Measurements from ENCODE around the gene GPC3. TPM values are rescaled to one million over a fixed set of nuclear protein-coding genes. Genes with fewer than 3 reads are reported as not detected.
A peak's percentile ranks its signal among the peaks of the same experiment; 100 is the strongest.

The GPC3 gene
- total RNA-seq, 5 donors from 2014 or later (not counting 1 experiment from before 2014, with no cell fraction given): 0.72 to 1.5 (median 1.1) TPM

DNA sequence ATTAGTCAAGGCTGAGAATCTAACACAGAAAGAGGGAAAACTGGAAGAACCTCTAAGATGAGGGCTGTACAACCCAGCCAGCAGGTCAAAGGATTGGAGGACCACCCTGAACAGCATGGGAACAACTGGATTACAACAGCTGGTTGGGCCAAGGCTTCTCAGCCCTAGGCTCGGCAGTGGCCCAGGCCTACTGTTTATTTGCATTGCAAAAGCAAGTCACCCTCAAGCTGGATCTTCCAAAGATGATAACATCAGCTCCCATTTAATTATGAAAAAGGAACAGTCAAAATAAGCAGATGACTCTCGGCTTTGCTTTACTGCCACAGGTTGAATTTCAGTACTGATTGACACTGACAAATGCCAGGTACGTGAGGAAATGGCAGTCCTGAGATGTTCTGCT is 61.8 kb downstream of the GPC3 start:
- Mint-ChIP-seq H3K27ac (peak overlapping the region; percentile 92 to 96), H3K4me3 (peak overlapping the region in 1 of 3 donors; percentile 73), H3K4me1 (peaks cover 21 to 33% (median 28%) of the 10 kb centered on the region in 3 donors), H3K9me3 (no peaks in the 10 kb centered on the region), H3K36me3 (no peaks in the 10 kb centered on the region), H3K27me3 (peaks cover 0 to 3% of the 10 kb centered on the region in 2 donors)
- H3K27ac ChIP-seq (ENCODE audit: low read length): no peak overlapping the region
- WGBS (ENCODE audit: insufficient coverage): no CpG with 5 or more reads among the region's 3 CpGs
- DNase-seq (peak in 1 of 35 experiments; percentile 1), ATAC-seq (replicated peaks in 1 of 4) (peak in 1 of 4 experiments; percentile 10)
- CTCF ChIA-PET: interaction anchor here in 1 of 2 donors (1.0 kb wide), 1 partner anchor 264 kb away, joined by 3 read pairs; no protein-coding TSS in a partner anchor
- POLR2A ChIA-PET: interaction anchor here in 1 of 2 donors (0.7 to 0.9 kb wide), 2 partner anchors 238 to 472 kb away, joined by 3 read pairs; no protein-coding TSS in a partner anchor
- H3K4me3 ChIP-seq (ENCODE audit: control insufficient read depth in 1 of 2, extremely low read depth in 1 of 2, low read length in 1 of 2): no peak overlapping the region
- H3K4me1 ChIP-seq (ENCODE audit: control insufficient read depth in 1 of 2, extremely low read depth in 1 of 2, insufficient read depth in 2 of 2, low read length in 2 of 2): peaks cover 16 to 17% of the 10 kb centered on the region in 2 experiments
- H3K9me3 ChIP-seq: no peaks in the 10 kb centered on the region
- H3K36me3 ChIP-seq (ENCODE audit: control insufficient read depth in 2 of 2, extremely low read depth in 1 of 2, insufficient read depth in 1 of 2, low read length in 1 of 2): no peaks in the 10 kb centered on the region
- no peaks in the 10 kb centered on the region for H3K27me3 ChIP-seq (replicated peaks in 1 of 2; ENCODE audit: control insufficient read depth in 2 of 2, extremely low read depth in 1 of 2, insufficient read depth in 2 of 2, low read length in 1 of 2)

DNA sequence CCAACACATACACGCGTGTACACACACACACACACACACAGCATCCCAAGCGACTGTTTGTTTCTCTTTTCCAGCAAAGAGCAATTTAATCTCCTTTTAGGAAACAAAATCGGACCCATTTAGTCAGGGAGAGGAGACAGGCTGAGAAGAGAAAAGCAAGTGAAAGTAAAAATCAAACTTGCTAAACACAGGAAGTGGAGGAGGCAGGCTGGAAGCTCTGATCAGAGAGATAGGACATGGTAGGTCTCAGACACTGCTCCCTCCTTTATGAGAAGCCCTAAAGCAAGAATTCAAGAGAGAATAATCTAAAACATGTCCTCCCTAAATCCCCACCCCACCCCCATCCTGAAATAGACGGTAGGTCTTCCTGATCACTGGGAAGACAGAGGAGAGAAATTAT is 62.3 kb downstream of the GPC3 start:
- ATAC-seq (replicated peaks in 1 of 4) (peak; percentile 75 to 89 (median 81)), DNase-seq (peak in 15 of 35 experiments; percentile 0 to 43 (median 5))
- Histone ChIP-seq H3K4me3 (ENCODE audit: control insufficient read depth in 1 of 2, extremely low read depth in 1 of 2, low read length in 1 of 2) (peak overlapping the region; percentile 26 to 47), H3K4me1 (ENCODE audit: control insufficient read depth in 1 of 2, extremely low read depth in 1 of 2, insufficient read depth in 2 of 2, low read length in 2 of 2) (peaks cover 16 to 17% of the 10 kb centered on the region in 2 experiments), H3K27me3 (replicated peaks in 1 of 2; ENCODE audit: control insufficient read depth in 2 of 2, extremely low read depth in 1 of 2, insufficient read depth in 2 of 2, low read length in 1 of 2) (no peaks in the 10 kb centered on the region), H3K36me3 (ENCODE audit: control insufficient read depth in 2 of 2, extremely low read depth in 1 of 2, insufficient read depth in 1 of 2, low read length in 1 of 2) (no peaks in the 10 kb centered on the region), H3K27ac (ENCODE audit: low read length) (peak overlapping the region; percentile 66), H3K9me3 (no peaks in the 10 kb centered on the region)
- Mint-ChIP-seq H3K4me3 (peak overlapping the region; percentile 71 to 73 (median 73)), H3K4me1 (peaks cover 21 to 33% (median 28%) of the 10 kb centered on the region in 3 donors), H3K27me3 (peaks cover 0 to 3% of the 10 kb centered on the region in 2 donors), H3K9me3 (no peaks in the 10 kb centered on the region), H3K36me3 (no peaks in the 10 kb centered on the region), H3K27ac (peak overlapping the region; percentile 92 to 96)
- no CpG with 5 or more reads among the region's 5 CpGs for WGBS (ENCODE audit: insufficient coverage)
- POLR2A ChIA-PET: interaction anchor here in 1 of 2 donors (0.7 to 0.9 kb wide), 2 partner anchors 238 to 473 kb away, joined by 3 read pairs; no protein-coding TSS in a partner anchor
- CTCF ChIA-PET: interaction anchor here (0.6 to 1.0 kb wide), 3 partner anchors 24 to 264 kb away, joined by 3 to 4 read pairs (median 3); no protein-coding TSS in a partner anchor

DNA sequence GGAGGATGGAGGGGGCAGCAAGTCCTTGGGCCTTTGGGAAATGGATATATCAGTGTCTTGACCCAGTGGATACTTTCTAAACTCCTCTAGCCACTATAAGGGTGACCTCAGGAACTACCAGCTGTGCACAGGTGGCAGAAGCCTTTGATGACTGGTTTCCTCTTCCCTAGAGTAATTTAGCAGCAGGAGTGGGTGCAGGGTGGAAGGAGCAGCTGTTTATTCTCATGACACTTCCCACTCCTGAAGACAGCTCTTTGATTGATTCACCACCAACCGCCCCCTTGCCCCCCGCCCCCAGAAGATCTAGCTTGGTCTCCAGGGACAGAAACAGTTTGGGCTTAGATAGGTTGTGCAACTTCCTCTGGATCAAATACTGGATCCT is 63.0 kb downstream of the GPC3 start:
- Mint-ChIP-seq H3K27ac (peak overlapping the region; percentile 92 to 96), H3K27me3 (peaks cover 0 to 3% of the 10 kb centered on the region in 2 donors), H3K9me3 (no peaks in the 10 kb centered on the region)

DNA sequence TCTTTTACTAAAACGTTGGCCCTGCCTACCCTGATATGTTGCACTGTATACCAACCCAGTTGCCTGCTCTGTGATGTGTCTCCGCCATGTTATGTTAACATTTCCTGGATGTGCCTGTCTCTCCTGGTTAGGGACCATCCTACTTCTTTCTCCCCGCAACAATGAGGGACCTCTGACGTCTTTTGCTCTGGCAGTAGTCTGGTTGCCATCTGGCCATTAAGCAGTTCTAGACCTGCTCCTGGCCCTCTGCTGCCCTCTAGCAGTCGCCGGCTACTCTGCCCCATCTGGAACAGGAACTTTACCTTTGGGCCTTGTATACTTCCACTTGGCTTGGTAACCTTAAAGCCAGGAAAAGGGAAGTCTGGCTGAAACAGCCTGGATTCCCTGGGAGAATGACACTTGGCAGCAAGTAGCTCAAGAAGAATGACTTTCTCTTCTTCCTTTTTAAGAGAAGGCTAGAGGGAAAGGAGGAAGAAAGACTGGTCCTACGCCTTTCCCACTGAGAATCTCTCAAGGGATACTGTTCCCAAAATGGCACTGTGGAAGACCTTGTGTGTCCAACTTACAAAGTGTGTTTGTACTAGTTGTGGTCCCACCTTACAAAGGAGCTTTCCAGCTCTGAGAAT is 63.5 kb downstream of the GPC3 start:
- Mint-ChIP-seq H3K27ac (peak overlapping the region; percentile 92 to 96), H3K36me3 (no peaks in the 10 kb centered on the region), H3K4me1 (peaks cover 21 to 33% (median 28%) of the 10 kb centered on the region in 3 donors), H3K4me3 (peak overlapping the region in 1 of 3 donors; percentile 73), H3K9me3 (peaks cover 0 to 3% (median 0%) of the 10 kb centered on the region in 3 donors), H3K27me3 (peaks cover 0 to 7% of the 10 kb centered on the region in 2 donors)
- Histone ChIP-seq H3K36me3 (ENCODE audit: control insufficient read depth in 2 of 2, extremely low read depth in 1 of 2, insufficient read depth in 1 of 2, low read length in 1 of 2) (no peaks in the 10 kb centered on the region), H3K27me3 (replicated peaks in 1 of 2; ENCODE audit: control insufficient read depth in 2 of 2, extremely low read depth in 1 of 2, insufficient read depth in 2 of 2, low read length in 1 of 2) (no peaks in the 10 kb centered on the region), H3K27ac (ENCODE audit: low read length) (no peak overlapping the region), H3K9me3 (no peaks in the 10 kb centered on the region), H3K4me1 (ENCODE audit: control insufficient read depth in 1 of 2, extremely low read depth in 1 of 2, insufficient read depth in 2 of 2, low read length in 2 of 2) (peaks cover 16 to 17% of the 10 kb centered on the region in 2 experiments), H3K4me3 (ENCODE audit: control insufficient read depth in 1 of 2, extremely low read depth in 1 of 2, low read length in 1 of 2) (peak overlapping the region in 1 of 2 donors; percentile 6)
- ATAC-seq (replicated peaks in 1 of 4): peak in 1 of 4 experiments; percentile 50
- WGBS (ENCODE audit: insufficient coverage): 97% methylated on average over 5 of the region's 7 CpGs
- POLR2A ChIA-PET: no interaction called here
- CTCF ChIA-PET: interaction anchor here (0.6 to 1.9 kb wide), 5 partner anchors 10 to 1890 kb away, joined by 3 to 6 read pairs (median 4); no protein-coding TSS in a partner anchor
- peak in 19 of 35 experiments; percentile 0 to 35 (median 10) for DNase-seq

More for the DNA sequence above, 63.0 kb downstream of the GPC3 start:
- Histone ChIP-seq H3K36me3 (ENCODE audit: control insufficient read depth in 2 of 2, extremely low read depth in 1 of 2, insufficient read depth in 1 of 2, low read length in 1 of 2) (no peaks in the 10 kb centered on the region), H3K4me3 (ENCODE audit: control insufficient read depth in 1 of 2, extremely low read depth in 1 of 2, low read length in 1 of 2) (peak overlapping the region in 1 of 2 donors; percentile 6), H3K9me3 (no peaks in the 10 kb centered on the region), H3K4me1 (ENCODE audit: control insufficient read depth in 1 of 2, extremely low read depth in 1 of 2, insufficient read depth in 2 of 2, low read length in 2 of 2) (peaks cover 16 to 17% of the 10 kb centered on the region in 2 experiments), H3K27ac (ENCODE audit: low read length) (no peak overlapping the region), H3K27me3 (replicated peaks in 1 of 2; ENCODE audit: control insufficient read depth in 2 of 2, extremely low read depth in 1 of 2, insufficient read depth in 2 of 2, low read length in 1 of 2) (no peaks in the 10 kb centered on the region)
- WGBS (ENCODE audit: insufficient coverage): no CpG with 5 or more reads among the region's 2 CpGs
- ChIA-PET CTCF (interaction anchor here in 1 of 2 donors (0.6 to 0.8 kb wide), 3 partner anchors 24 to 1890 kb away, joined by 3 to 6 read pairs (median 4); no protein-coding TSS in a partner anchor), POLR2A (no interaction called here)
- Mint-ChIP-seq H3K4me3 (peak overlapping the region; percentile 6 to 73 (median 73)), H3K36me3 (no peaks in the 10 kb centered on the region), H3K4me1 (peaks cover 21 to 33% (median 28%) of the 10 kb centered on the region in 3 donors)
- DNase-seq (peak in 1 of 35 experiments; percentile 1), ATAC-seq (replicated peaks in 1 of 4) (no peak)

DNA sequence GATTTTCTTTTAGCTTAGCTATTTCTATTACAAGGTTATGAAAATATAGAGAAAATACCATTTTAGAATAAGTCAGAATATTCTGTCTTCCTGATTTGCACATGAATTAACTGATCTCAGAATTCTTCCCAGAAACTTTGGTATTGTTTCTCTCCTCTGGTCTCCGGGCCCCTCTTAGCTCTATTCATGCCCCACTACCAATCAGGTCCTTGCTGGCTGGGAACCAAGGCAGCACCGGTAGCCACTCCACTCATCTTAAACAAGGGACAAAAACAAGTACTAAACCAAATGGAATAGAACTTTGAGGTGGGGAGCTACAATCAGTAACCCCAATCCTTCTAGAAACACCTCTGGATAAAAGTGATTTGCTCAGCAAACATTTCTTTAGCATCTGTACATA is 64.3 kb downstream of the GPC3 start:
- ATAC-seq (replicated peaks in 1 of 4) (no peak), DNase-seq (no peak)
- Mint-ChIP-seq H3K4me1 (peaks cover 21 to 33% (median 28%) of the 10 kb centered on the region in 3 donors), H3K4me3 (no peak overlapping the region), H3K9me3 (peaks cover 0 to 5% (median 0%) of the 10 kb centered on the region in 3 donors), H3K27ac (peak overlapping the region in 1 of 2 donors; percentile 25), H3K27me3 (peaks cover 0 to 8% of the 10 kb centered on the region in 2 donors), H3K36me3 (no peaks in the 10 kb centered on the region)
- POLR2A ChIA-PET: no interaction called here
- no CpG with 5 or more reads among the region's 2 CpGs for WGBS (ENCODE audit: insufficient coverage)
- Histone ChIP-seq H3K27ac (ENCODE audit: low read length) (no peak overlapping the region), H3K4me3 (ENCODE audit: control insufficient read depth in 1 of 2, extremely low read depth in 1 of 2, low read length in 1 of 2) (no peak overlapping the region), H3K36me3 (ENCODE audit: control insufficient read depth in 2 of 2, extremely low read depth in 1 of 2, insufficient read depth in 1 of 2, low read length in 1 of 2) (no peaks in the 10 kb centered on the region), H3K27me3 (replicated peaks in 1 of 2; ENCODE audit: control insufficient read depth in 2 of 2, extremely low read depth in 1 of 2, insufficient read depth in 2 of 2, low read length in 1 of 2) (no peaks in the 10 kb centered on the region), H3K9me3 (no peaks in the 10 kb centered on the region), H3K4me1 (ENCODE audit: control insufficient read depth in 1 of 2, extremely low read depth in 1 of 2, insufficient read depth in 2 of 2, low read length in 2 of 2) (peaks cover 16 to 17% of the 10 kb centered on the region in 2 experiments)
- CTCF ChIA-PET: interaction anchor here (0.7 to 1.9 kb wide), 3 partner anchors 11 to 1041 kb away, joined by 3 to 4 read pairs (median 4); no protein-coding TSS in a partner anchor

DNA sequence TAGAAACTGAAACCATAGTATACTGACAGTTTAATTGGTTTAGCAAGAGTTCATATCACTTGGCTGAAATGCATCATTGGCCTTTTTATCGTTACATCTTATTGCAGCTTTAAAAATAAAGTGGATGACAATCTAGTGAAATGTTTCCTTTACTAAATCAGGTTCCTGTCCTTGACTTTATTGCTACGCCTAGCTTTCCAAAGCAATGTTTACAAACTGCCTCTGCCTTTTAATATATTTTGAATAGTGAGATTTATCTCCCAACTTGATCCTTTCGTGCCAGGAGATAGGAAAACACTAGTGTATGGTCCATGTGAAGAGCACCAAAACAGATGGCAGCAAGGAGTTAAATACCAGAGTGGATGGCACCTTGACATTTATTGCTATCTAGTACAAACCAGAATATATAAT is 67.0 kb downstream of the GPC3 start:
- CTCF ChIA-PET: no interaction called here
- H3K9me3 ChIP-seq: no peaks in the 10 kb centered on the region
- H3K27ac Mint-ChIP-seq: no peak overlapping the region
- no peaks in the 10 kb centered on the region for H3K36me3 Mint-ChIP-seq
- no peaks in the 10 kb centered on the region for H3K27me3 ChIP-seq (replicated peaks in 1 of 2; ENCODE audit: control insufficient read depth in 2 of 2, extremely low read depth in 1 of 2, insufficient read depth in 2 of 2, low read length in 1 of 2)
- no peak for DNase-seq
- peaks cover 0 to 5% of the 10 kb centered on the region in 2 donors for H3K27me3 Mint-ChIP-seq
- no peak for ATAC-seq (replicated peaks in 1 of 4)
- H3K4me1 ChIP-seq (ENCODE audit: control insufficient read depth in 1 of 2, extremely low read depth in 1 of 2, insufficient read depth in 2 of 2, low read length in 2 of 2): peaks cover 14 to 15% of the 10 kb centered on the region in 2 experiments
- H3K4me1 Mint-ChIP-seq: peaks cover 18 to 25% (median 20%) of the 10 kb centered on the region in 3 donors
- no peaks in the 10 kb centered on the region for H3K36me3 ChIP-seq (ENCODE audit: control insufficient read depth in 2 of 2, extremely low read depth in 1 of 2, insufficient read depth in 1 of 2, low read length in 1 of 2)
- peaks cover 0 to 5% (median 0%) of the 10 kb centered on the region in 3 donors for H3K9me3 Mint-ChIP-seq
- POLR2A ChIA-PET: no interaction called here
- no CpG with 5 or more reads among the region's 3 CpGs for WGBS (ENCODE audit: insufficient coverage)
- no peak overlapping the region for H3K4me3 Mint-ChIP-seq
- H3K27ac ChIP-seq (ENCODE audit: low read length): no peak overlapping the region
- H3K4me3 ChIP-seq (ENCODE audit: control insufficient read depth in 1 of 2, extremely low read depth in 1 of 2, low read length in 1 of 2): no peak overlapping the region
